ENCODE data around the gene FOXN1.

Gene FOXN1

DNA sequence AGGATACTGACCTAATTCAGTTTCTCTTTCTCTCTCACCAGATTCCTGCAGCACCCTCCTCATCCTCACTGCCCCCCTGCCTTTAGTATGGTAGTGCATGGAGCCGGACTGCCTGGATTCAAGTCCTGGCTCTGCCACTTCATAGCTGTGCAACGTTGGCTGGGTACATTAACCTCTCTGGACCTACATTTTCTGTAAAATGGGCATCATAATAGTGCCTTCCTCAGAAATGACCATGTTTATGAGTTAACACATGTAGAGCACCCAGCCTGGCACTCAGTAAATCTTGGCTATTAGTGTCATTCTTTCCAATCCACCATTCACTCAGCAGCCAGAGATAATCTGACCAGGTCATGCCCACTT, 39.0 kb downstream of the FOXN1 start:
- Histone ChIP-seq H3K4me1 (ENCODE audit: control insufficient read depth in 1 of 2, insufficient read depth in 1 of 2, low read depth in 1 of 2, low read length in 1 of 2) (peaks cover 37 to 38% of the 10 kb centered on the region in 2 experiments), H3K9me3 (no peaks in the 10 kb centered on the region), H3K4me3 (ENCODE audit: low read depth in 1 of 2, low read length in 1 of 2) (no peak overlapping the region), H3K27ac (peak overlapping the region; percentile 27), H3K27me3 (no peaks in the 10 kb centered on the region), H3K36me3 (peaks cover 20% of the 10 kb centered on the region)
- TF ChIP-seq, protein P1, sequence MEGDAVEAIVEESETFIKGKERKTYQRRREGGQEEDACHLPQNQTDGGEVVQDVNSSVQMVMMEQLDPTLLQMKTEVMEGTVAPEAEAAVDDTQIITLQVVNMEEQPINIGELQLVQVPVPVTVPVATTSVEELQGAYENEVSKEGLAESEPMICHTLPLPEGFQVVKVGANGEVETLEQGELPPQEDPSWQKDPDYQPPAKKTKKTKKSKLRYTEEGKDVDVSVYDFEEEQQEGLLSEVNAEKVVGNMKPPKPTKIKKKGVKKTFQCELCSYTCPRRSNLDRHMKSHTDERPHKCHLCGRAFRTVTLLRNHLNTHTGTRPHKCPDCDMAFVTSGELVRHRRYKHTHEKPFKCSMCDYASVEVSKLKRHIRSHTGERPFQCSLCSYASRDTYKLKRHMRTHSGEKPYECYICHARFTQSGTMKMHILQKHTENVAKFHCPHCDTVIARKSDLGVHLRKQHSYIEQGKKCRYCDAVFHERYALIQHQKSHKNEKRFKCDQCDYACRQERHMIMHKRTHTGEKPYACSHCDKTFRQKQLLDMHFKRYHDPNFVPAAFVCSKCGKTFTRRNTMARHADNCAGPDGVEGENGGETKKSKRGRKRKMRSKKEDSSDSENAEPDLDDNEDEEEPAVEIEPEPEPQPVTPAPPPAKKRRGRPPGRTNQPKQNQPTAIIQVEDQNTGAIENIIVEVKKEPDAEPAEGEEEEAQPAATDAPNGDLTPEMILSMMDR (IDR thresholded peaks at IDR 0.05), result no peak

DNA sequence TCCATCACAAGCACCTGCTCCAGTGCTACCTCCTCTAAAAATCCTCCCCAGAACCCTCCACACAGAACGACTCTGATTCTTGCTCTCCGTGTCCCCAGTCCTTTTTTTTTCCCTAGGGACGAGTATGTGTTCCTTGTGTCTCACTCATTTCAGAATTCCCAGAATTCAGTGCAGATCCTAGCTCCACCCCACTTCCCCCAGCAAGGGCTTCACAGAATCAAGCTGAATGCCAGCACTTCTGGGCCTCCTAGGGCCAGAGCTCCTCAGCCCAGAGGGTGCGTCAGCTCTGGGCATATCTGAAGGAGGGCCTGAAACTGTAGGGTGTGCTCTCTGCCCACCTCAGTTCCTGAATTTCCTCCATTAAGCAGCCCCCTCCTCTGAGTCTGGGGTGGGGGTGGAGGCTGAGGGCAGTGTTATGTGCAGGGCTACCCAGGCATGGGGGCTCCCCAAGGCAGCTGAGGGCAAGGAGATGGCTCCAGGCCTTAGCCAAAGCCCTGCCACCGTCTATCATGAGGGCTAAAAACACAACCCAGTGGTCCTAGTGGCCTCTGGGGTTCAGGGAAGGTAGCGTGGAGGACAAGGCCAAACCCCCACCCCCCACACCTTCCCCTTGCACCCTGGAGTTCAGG, 39.8 kb downstream of the FOXN1 start:
- Histone ChIP-seq H3K27ac (peak overlapping the region; percentile 95), H3K4me3 (ENCODE audit: low read depth in 1 of 2, low read length in 1 of 2) (no peak overlapping the region), H3K36me3 (peaks cover 20% of the 10 kb centered on the region), H3K4me1 (ENCODE audit: control insufficient read depth in 1 of 2, insufficient read depth in 1 of 2, low read depth in 1 of 2, low read length in 1 of 2) (peaks cover 44 to 46% of the 10 kb centered on the region in 2 experiments), H3K9me3 (no peaks in the 10 kb centered on the region), H3K27me3 (no peaks in the 10 kb centered on the region)
- TF ChIP-seq, protein P1 (IDR thresholded peaks at IDR 0.05), result no peak

DNA sequence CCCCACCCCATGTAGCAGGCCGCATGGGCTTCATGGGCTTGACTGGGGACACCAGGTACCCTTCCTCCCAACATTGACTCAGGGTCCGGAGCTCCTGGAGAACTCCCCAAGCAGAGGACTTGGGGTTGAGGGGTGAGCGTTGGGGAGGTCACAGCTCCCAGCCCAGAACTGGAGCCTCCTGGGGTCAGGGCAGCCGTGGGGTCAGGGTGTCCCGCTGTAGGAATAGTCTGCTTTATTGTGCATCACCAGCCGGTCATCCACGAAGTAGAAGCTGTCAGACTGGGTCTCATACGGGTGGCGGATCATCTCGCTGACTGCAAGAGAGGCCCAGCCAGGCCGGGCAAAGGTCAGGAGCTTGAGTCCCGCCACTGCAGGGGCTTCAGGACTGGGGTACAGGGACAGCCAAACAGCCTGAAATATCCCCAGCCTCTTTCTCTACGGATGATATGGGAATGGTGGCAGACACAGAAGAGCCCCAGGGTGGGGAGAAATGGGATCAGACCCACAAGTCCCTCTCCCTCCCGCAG, 41.0 kb downstream of the FOXN1 start:
- H3K4me1 ChIP-seq (ENCODE audit: control insufficient read depth in 1 of 2, insufficient read depth in 1 of 2, low read depth in 1 of 2, low read length in 1 of 2), result peaks cover 55 to 58% of the 10 kb centered on the region in 2 experiments
- peak overlapping the region; percentile 95 for H3K27ac ChIP-seq

DNA sequence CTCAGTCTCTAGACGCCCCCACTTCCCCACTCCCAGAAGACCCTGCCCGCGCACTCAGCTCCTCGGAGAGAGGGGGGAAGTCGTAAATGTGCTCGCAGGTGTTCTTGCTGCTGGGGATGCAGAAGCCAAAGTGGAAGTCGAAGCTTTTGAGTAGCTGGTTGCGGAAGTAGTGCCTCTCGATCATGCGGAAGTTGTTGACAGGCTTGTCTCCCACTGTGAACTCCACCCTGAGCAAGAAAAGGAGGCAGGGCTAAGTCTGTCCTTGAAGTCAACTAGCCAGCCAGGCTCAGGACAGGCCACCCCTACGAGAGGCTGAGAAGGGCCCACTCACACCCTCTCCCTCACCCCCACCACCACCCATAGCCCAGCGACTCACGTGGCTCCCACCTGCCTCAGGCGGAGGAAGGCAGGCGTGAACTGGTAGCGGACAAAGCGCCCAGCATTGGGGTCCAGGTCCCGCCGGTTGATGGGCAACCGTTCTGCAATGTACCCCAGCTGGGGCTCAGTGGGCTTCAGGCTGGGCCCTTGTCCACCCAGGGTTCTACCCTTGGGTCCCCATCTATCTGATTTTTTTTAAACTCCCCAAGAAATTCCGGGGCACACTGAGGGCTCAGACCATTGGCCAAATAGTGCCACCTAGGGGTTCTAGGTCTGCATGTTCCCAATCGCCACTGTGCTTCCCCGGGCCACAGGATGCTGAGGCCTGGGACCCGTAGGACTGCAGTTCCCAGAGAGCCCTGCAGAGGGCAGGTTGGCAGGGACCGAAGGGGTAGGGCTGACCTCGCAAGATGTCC, 41.7 kb downstream of the FOXN1 start:
- Histone ChIP-seq H3K27ac (peak overlapping the region; percentile 95), H3K27me3 (no peaks in the 10 kb centered on the region), H3K36me3 (peaks cover 20% of the 10 kb centered on the region), H3K4me1 (ENCODE audit: control insufficient read depth in 1 of 2, insufficient read depth in 1 of 2, low read depth in 1 of 2, low read length in 1 of 2) (peaks cover 57 to 65% of the 10 kb centered on the region in 2 experiments), H3K9me3 (no peaks in the 10 kb centered on the region), H3K4me3 (ENCODE audit: low read depth in 1 of 2, low read length in 1 of 2) (peak overlapping the region; percentile 55 to 65)
- TF ChIP-seq, protein P1 (IDR thresholded peaks at IDR 0.05), result peak; percentile 95

More for the DNA sequence above, 41.0 kb downstream of the FOXN1 start:
- Histone ChIP-seq H3K9me3 (no peaks in the 10 kb centered on the region), H3K4me3 (ENCODE audit: low read depth in 1 of 2, low read length in 1 of 2) (peak overlapping the region; percentile 55 to 65), H3K36me3 (peaks cover 20% of the 10 kb centered on the region), H3K27me3 (no peaks in the 10 kb centered on the region)
- TF ChIP-seq, protein P1 (IDR thresholded peaks at IDR 0.05), result no peak

DNA sequence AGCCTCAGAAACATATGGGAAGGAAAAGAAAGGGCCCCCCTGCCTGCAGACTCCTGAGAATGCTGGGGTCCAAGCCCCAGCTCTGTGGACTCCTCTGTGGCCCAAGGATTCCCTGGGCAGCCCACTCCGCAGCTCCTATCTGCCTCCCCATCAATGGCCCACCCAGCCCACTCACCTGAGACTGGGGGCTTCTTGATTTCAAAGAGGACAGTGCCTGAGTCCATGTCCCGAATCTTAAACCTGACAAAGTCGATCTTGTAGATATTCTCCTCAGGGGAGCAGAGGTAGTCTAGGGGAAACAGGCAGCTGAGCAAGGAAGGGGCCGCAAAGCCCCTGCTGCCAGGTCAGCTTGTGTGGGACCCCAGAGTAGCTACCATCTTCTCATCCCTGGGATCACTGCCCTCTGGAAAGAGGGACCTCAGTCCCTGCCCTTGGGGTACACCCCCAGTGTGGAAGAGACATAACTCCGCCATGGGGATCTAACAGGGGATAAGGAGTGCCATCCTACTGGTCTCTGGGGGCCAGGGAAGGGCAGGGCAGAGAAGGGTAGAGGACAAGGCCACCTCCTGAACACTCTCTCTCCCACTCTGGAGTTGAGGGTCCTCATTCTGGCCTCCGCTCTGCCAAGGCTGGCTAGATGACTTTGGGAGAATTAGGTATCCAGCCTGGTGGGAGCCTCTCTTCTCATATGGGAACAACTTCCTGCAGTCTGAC, 42.4 kb downstream of the FOXN1 start:
- H3K27me3 ChIP-seq, result no peaks in the 10 kb centered on the region
- TF ChIP-seq, protein P1 (IDR thresholded peaks at IDR 0.05), result no peak
- peaks cover 25% of the 10 kb centered on the region for H3K36me3 ChIP-seq
- H3K9me3 ChIP-seq, result no peaks in the 10 kb centered on the region
- peaks cover 59 to 66% of the 10 kb centered on the region in 2 experiments for H3K4me1 ChIP-seq (ENCODE audit: control insufficient read depth in 1 of 2, insufficient read depth in 1 of 2, low read depth in 1 of 2, low read length in 1 of 2)
- H3K27ac ChIP-seq, result peak overlapping the region; percentile 95
- peak overlapping the region; percentile 65 to 74 for H3K4me3 ChIP-seq (ENCODE audit: low read depth in 1 of 2, low read length in 1 of 2)
